ENCODE measurements around the gene EPB41L3.

The EPB41L3 gene

DNA sequence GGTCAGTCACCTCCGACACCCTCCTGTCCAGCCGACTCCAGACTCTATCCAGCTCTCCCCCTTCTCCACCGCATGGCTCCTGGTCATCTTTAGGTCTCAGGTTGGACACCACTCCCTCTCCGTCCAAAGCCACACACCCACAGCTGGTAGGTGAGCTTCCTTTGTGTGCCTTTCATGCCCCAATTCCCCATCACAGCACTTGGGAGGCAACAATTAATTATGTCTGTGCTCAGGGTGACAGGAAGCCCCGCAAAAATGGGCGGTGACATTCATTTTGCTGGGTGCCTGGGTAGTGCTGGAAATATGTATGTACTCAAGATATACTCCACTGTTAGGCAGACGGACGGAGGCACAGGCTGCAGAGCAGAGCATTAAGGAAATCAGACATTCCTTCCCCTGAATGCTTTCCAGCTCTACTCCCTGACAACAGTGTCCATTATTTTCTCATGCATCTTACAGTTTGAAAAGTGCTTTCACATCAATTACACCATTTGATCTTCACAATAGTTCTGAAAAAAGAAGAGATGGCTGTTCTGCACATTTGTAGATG, 13.1 kb downstream of the EPB41L3 start:
- H3K27me3 ChIP-seq (ENCODE audit: low read depth, low read length) = no peaks in the 10 kb centered on the region
- no peaks in the 10 kb centered on the region for H3K36me3 ChIP-seq (ENCODE audit: control insufficient read depth in 1 of 2, insufficient read depth in 2 of 2, low read length in 2 of 2)
- no peak overlapping the region for H3K4me3 ChIP-seq (ENCODE audit: low read depth in 1 of 2, low read length in 2 of 2)
- H3K9me3 ChIP-seq (ENCODE audit: control insufficient read depth in 1 of 2, low read length in 2 of 2) = no peaks in the 10 kb centered on the region
- no peak overlapping the region for H3K27ac ChIP-seq (ENCODE audit: low read length)
- peaks cover 0 to 5% of the 10 kb centered on the region in 2 donors for H3K4me1 ChIP-seq (ENCODE audit: control insufficient read depth in 1 of 2, insufficient read depth in 2 of 2, low read length in 2 of 2)

DNA sequence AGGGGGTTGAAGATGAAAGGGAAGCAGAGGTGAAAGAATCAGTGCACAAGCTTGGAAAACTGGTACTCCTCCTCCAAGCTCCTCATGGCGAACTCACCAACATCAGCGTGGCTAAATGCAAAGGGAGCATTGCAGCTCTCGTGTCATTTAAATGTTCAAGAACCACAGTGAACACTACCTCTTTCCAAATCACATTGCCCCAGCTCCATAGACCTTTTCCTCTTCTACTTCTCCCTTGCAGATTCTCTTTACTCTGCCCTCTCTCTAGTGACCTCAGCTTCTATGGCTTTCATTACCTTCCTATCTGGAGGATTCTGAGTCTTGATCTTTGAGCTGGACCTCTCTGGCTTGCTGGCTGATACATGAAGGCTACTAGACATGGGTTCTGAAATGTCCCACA, 14.3 kb downstream of the EPB41L3 start:
- no peaks in the 10 kb centered on the region for H3K27me3 ChIP-seq (ENCODE audit: low read depth, low read length)
- no peaks in the 10 kb centered on the region for H3K36me3 ChIP-seq (ENCODE audit: control insufficient read depth in 1 of 2, insufficient read depth in 2 of 2, low read length in 2 of 2)
- no peak overlapping the region for H3K4me3 ChIP-seq (ENCODE audit: low read depth in 1 of 2, low read length in 2 of 2)
- no peaks in the 10 kb centered on the region for H3K9me3 ChIP-seq (ENCODE audit: control insufficient read depth in 1 of 2, low read length in 2 of 2)
- peaks cover 0 to 5% of the 10 kb centered on the region in 2 donors for H3K4me1 ChIP-seq (ENCODE audit: control insufficient read depth in 1 of 2, insufficient read depth in 2 of 2, low read length in 2 of 2)
- H3K27ac ChIP-seq (ENCODE audit: low read length) = no peak overlapping the region

DNA sequence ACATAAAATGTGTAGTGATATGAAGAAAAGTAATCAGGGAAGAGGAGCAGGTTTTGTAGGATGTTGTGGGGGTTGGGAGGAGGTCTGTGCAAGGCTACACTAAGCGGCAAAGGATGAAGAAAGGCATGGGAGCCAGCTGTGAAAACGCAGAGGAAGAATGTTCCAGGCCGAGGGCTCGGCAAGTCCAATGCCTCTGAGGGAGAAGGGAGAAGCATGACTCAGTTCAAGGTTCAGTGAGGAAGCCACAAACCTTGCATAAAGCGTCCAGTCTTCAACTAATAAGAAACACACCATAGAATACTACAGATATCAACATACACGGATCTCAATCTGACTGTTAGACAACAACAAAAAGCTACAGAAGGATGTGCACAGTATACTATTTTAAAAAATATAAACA, 16.2 kb downstream of the EPB41L3 start:
- peaks cover 0 to 5% of the 10 kb centered on the region in 2 donors for H3K4me1 ChIP-seq (ENCODE audit: control insufficient read depth in 1 of 2, insufficient read depth in 2 of 2, low read length in 2 of 2)
- H3K27ac ChIP-seq (ENCODE audit: low read length) = no peak overlapping the region
- no peaks in the 10 kb centered on the region for H3K27me3 ChIP-seq (ENCODE audit: low read depth, low read length)
- no peak overlapping the region for H3K4me3 ChIP-seq (ENCODE audit: low read depth in 1 of 2, low read length in 2 of 2)
- H3K36me3 ChIP-seq (ENCODE audit: control insufficient read depth in 1 of 2, insufficient read depth in 2 of 2, low read length in 2 of 2) = no peaks in the 10 kb centered on the region
- H3K9me3 ChIP-seq (ENCODE audit: control insufficient read depth in 1 of 2, low read length in 2 of 2) = peaks cover 0 to 2% of the 10 kb centered on the region in 2 donors

DNA sequence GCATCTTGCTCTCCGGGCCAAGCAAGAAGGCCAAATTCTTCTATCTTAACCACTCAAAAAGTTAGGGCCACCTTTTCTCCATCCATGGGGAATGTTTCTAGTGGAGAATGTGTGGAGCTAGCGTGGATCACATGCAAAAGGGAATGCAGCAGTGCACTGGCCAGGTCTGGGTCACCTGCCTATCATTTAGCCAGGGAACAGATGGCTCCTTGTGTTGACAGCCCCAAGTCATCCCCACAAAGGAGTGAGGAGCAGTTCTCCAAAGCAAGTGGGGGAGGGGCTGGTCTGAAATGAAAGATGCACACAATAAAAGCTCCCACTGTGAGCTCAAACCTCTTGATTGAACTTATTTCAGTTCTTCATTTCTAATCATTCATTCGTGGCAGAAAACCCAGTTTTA, 19.1 kb downstream of the EPB41L3 start:
- Histone ChIP-seq H3K27me3 (ENCODE audit: low read depth, low read length) (no peaks in the 10 kb centered on the region), H3K36me3 (ENCODE audit: control insufficient read depth in 1 of 2, insufficient read depth in 2 of 2, low read length in 2 of 2) (no peaks in the 10 kb centered on the region), H3K4me3 (ENCODE audit: low read depth in 1 of 2, low read length in 2 of 2) (no peak overlapping the region), H3K27ac (ENCODE audit: low read length) (no peak overlapping the region), H3K4me1 (ENCODE audit: control insufficient read depth in 1 of 2, insufficient read depth in 2 of 2, low read length in 2 of 2) (peaks cover 0 to 4% of the 10 kb centered on the region in 2 donors), H3K9me3 (ENCODE audit: control insufficient read depth in 1 of 2, low read length in 2 of 2) (peaks cover 0 to 2% of the 10 kb centered on the region in 2 donors)

DNA sequence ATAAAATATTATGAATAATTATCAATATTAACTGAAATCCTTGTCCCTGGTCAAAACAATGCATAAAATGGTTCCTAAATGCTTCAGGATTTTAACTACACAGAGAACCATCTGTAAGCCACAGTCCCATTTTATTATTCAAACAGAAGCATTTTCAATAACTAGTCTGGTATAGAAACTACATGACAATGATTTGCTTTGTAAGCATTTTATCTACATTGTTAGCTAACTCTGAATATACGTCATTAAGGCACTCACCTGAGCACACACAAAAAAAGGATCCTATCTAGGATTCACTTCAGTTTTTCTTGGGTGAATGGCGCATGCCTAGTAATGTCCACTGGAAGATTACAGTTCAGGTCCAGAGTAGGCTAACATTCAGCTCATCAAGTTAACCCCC, 22.8 kb downstream of the EPB41L3 start:
- no peak overlapping the region for H3K27ac ChIP-seq (ENCODE audit: low read length)
- peaks cover 0 to 2% of the 10 kb centered on the region in 2 donors for H3K9me3 ChIP-seq (ENCODE audit: control insufficient read depth in 1 of 2, low read length in 2 of 2)
- H3K4me1 ChIP-seq (ENCODE audit: control insufficient read depth in 1 of 2, insufficient read depth in 2 of 2, low read length in 2 of 2) = peaks cover 6 to 24% of the 10 kb centered on the region in 2 donors
- H3K36me3 ChIP-seq (ENCODE audit: control insufficient read depth in 1 of 2, insufficient read depth in 2 of 2, low read length in 2 of 2) = no peaks in the 10 kb centered on the region
- H3K27me3 ChIP-seq (ENCODE audit: low read depth, low read length) = no peaks in the 10 kb centered on the region
- no peak overlapping the region for H3K4me3 ChIP-seq (ENCODE audit: low read depth in 1 of 2, low read length in 2 of 2)

DNA sequence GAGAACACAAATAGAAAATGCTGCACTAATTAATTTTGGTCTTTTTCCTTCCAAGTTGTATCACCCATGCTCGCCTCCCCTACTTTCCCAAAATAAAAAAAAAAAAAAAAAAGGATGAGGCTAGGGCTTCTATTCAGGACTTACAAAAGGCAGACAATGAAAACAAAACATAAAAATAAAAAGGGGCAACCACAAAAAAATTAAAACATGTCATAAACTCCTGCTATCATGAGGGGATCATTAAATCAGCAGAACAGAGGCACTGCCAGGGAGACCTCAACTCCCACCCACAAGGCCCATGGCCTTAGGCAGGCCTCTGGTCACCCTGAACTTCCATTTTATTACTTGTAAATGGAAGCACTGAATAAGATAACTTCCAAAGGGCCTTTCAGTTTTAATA, 23.3 kb downstream of the EPB41L3 start:
- no peaks in the 10 kb centered on the region for H3K27me3 ChIP-seq (ENCODE audit: low read depth, low read length)
- H3K9me3 ChIP-seq (ENCODE audit: control insufficient read depth in 1 of 2, low read length in 2 of 2) = peaks cover 0 to 2% of the 10 kb centered on the region in 2 donors
- no peaks in the 10 kb centered on the region for H3K36me3 ChIP-seq (ENCODE audit: control insufficient read depth in 1 of 2, insufficient read depth in 2 of 2, low read length in 2 of 2)
- H3K4me1 ChIP-seq (ENCODE audit: control insufficient read depth in 1 of 2, insufficient read depth in 2 of 2, low read length in 2 of 2) = peaks cover 9 to 24% of the 10 kb centered on the region in 2 donors
- no peak overlapping the region for H3K4me3 ChIP-seq (ENCODE audit: low read depth in 1 of 2, low read length in 2 of 2)
- no peak overlapping the region for H3K27ac ChIP-seq (ENCODE audit: low read length)

DNA sequence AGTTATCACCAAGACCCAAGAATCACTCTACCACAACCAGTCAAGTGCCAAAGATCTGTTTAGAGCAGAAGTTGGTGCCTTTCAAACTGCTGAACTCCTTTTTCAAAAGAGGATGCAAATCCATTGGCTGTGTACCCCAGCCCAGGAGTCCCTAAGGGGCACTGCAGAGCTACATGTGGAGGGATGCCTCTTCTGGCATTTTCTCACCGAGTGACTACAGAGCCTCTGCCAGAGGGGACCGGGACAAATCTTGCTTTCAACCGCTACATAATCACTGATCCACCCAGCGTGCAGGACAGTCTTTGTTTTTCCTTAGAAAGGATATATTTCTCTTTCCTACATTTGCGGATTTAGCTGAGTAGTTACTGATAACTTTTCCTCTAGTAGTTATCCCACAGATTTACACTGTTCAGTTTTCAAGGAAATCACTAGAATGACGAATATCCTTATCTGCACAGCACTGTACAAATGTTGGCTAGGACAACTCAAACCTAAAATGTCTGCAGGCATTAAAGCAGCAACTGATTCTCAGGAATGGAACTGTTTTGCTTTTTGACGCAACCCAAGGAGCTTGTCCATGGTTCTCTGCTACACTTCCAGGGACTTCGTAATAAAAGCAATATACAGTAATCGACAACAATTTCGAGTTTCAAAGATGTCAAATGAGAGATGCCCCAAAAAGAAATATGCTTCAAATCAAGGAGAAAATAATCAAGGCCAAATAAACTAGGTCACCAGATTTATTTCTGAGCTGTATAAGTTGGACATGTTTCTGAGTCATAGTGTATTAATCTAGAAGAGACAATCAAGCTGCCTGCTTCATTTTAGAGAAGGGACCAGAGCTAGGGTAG, 24.1 kb downstream of the EPB41L3 start:
- peaks cover 10 to 25% of the 10 kb centered on the region in 2 donors for H3K4me1 ChIP-seq (ENCODE audit: control insufficient read depth in 1 of 2, insufficient read depth in 2 of 2, low read length in 2 of 2)
- peak overlapping the region in 1 of 2 donors; percentile 9 for H3K4me3 ChIP-seq (ENCODE audit: low read depth in 1 of 2, low read length in 2 of 2)
- H3K27ac ChIP-seq (ENCODE audit: low read length) = no peak overlapping the region

DNA sequence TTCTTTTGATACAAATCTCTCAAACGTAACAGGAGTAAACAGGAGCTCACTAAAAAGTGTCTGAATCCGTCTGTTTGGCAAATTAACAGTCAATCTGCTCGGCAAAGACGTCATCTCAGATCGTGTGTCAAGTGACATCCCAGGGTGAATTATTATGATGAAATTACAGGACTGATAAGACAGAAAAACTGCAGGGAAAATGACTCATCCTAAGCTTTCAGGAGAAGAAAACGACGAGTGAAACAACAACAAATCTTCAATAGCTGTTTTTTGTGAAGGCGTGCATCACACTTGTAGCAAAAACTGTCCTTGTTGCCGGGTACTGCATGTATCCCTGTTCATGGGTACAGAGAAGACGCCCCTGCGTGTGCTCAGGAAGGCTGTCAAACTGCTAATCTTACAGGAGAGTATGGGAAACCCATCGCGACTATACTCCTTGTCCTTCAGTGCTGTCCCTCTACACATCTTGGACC, 24.9 kb downstream of the EPB41L3 start:
- H3K36me3 ChIP-seq (ENCODE audit: control insufficient read depth in 1 of 2, insufficient read depth in 2 of 2, low read length in 2 of 2) = no peaks in the 10 kb centered on the region
- H3K4me3 ChIP-seq (ENCODE audit: low read depth in 1 of 2, low read length in 2 of 2) = no peak overlapping the region
- no peaks in the 10 kb centered on the region for H3K9me3 ChIP-seq (ENCODE audit: control insufficient read depth in 1 of 2, low read length in 2 of 2)
- H3K27ac ChIP-seq (ENCODE audit: low read length) = no peak overlapping the region
- H3K27me3 ChIP-seq (ENCODE audit: low read depth, low read length) = no peaks in the 10 kb centered on the region
- peaks cover 10 to 32% of the 10 kb centered on the region in 2 donors for H3K4me1 ChIP-seq (ENCODE audit: control insufficient read depth in 1 of 2, insufficient read depth in 2 of 2, low read length in 2 of 2)

More for the DNA sequence above, 24.1 kb downstream of the EPB41L3 start:
- Histone ChIP-seq H3K36me3 (ENCODE audit: control insufficient read depth in 1 of 2, insufficient read depth in 2 of 2, low read length in 2 of 2) (no peaks in the 10 kb centered on the region), H3K27me3 (ENCODE audit: low read depth, low read length) (no peaks in the 10 kb centered on the region), H3K9me3 (ENCODE audit: control insufficient read depth in 1 of 2, low read length in 2 of 2) (peaks cover 0 to 2% of the 10 kb centered on the region in 2 donors)

DNA sequence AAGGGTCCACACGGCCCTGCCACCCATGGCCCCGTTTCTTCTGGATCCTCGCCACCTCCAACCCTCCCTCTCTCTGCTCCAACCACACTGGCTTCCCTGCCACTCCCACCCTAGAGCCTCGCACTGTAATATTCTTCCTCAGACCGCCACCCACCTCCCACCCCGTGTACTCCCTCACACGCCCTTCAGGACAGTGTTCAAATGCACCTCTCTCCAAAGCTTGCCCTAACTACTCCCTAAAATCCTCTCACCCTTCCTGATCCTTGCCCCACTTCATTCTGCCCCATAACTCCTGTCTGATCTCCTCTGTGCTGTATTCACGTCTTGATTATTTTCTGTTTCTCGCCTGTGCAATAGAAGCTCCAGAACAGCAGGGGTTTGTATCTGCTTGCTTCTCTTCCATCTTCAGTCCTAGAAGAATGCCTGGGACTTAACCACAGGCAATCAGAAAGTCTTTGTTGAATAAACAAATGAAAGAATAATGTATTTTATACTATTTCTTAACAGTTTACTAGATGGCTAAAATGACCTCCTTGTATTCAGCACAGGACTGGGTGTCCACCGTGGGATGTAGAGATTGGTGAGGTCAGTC, 25.5 kb downstream of the EPB41L3 start:
- Histone ChIP-seq H3K4me1 (ENCODE audit: control insufficient read depth in 1 of 2, insufficient read depth in 2 of 2, low read length in 2 of 2) (peaks cover 10 to 32% of the 10 kb centered on the region in 2 donors), H3K27ac (ENCODE audit: low read length) (no peak overlapping the region), H3K4me3 (ENCODE audit: low read depth in 1 of 2, low read length in 2 of 2) (no peak overlapping the region), H3K36me3 (ENCODE audit: control insufficient read depth in 1 of 2, insufficient read depth in 2 of 2, low read length in 2 of 2) (no peaks in the 10 kb centered on the region), H3K9me3 (ENCODE audit: control insufficient read depth in 1 of 2, low read length in 2 of 2) (no peaks in the 10 kb centered on the region), H3K27me3 (ENCODE audit: low read depth, low read length) (no peaks in the 10 kb centered on the region)

DNA sequence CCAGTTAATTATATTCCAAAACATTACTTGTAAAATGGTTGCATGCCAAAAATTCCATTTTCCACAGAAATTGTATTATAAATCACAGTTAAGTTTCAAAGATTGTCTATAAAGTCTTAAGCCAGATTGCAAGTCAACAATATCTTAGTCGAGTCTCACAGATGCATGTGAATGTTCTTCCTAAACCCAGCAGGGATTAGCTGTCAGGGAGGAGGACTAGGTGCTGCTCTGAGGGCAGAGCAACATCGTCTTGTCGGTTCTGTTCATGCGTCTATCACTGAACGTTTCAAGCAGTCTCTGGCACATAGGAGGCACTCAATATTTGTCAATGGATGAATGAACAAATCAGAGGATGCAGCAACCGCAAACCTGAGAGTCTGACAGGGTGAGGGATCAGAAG, 27.0 kb downstream of the EPB41L3 start:
- no peaks in the 10 kb centered on the region for H3K27me3 ChIP-seq (ENCODE audit: low read depth, low read length)
- no peaks in the 10 kb centered on the region for H3K36me3 ChIP-seq (ENCODE audit: control insufficient read depth in 1 of 2, insufficient read depth in 2 of 2, low read length in 2 of 2)
- no peak overlapping the region for H3K27ac ChIP-seq (ENCODE audit: low read length)
- no peak overlapping the region for H3K4me3 ChIP-seq (ENCODE audit: low read depth in 1 of 2, low read length in 2 of 2)
- H3K4me1 ChIP-seq (ENCODE audit: control insufficient read depth in 1 of 2, insufficient read depth in 2 of 2, low read length in 2 of 2) = peaks cover 10 to 32% of the 10 kb centered on the region in 2 donors
- H3K9me3 ChIP-seq (ENCODE audit: control insufficient read depth in 1 of 2, low read length in 2 of 2) = no peaks in the 10 kb centered on the region

DNA sequence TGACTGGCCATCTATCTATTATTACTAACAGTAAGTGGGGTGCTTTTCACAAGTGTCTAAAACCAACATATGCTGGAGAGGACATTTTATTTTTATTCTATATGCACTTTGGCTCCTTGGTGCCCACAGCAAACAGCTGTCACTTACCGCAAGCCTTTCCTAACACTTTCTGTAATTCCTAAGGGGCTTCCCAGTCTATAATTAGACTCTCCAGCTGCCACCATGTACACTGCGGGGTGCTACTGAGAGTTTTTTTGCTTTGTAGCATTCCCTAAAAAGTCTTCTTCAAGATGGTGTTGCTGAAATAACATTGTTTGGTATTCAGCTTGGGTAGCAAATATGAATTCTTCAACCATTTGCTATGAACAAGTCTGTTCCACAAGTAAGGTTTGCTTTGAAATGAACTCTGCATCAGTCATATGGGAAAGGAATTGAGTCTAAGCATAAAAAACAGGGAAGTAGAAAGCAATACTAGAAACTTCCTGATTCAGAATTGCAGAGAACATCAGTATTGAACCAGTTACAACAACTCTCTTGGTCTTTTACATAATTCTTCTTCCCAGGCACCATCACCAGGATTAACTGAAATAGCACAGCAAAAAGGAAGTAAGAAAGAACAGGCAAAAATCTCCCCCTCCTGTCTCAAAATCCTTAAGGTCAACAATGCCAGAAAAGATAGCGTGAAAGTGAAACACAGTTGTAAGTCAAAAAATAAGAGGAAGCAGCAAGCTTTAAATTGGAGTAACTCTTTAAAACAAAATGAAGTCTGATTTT, 28.6 kb downstream of the EPB41L3 start:
- H3K36me3 ChIP-seq (ENCODE audit: control insufficient read depth in 1 of 2, insufficient read depth in 2 of 2, low read length in 2 of 2) = no peaks in the 10 kb centered on the region
- H3K4me1 ChIP-seq (ENCODE audit: control insufficient read depth in 1 of 2, insufficient read depth in 2 of 2, low read length in 2 of 2) = peaks cover 10 to 28% of the 10 kb centered on the region in 2 donors
- H3K27ac ChIP-seq (ENCODE audit: low read length) = peak overlapping the region; percentile 40
- no peaks in the 10 kb centered on the region for H3K9me3 ChIP-seq (ENCODE audit: control insufficient read depth in 1 of 2, low read length in 2 of 2)
- no peak overlapping the region for H3K4me3 ChIP-seq (ENCODE audit: low read depth in 1 of 2, low read length in 2 of 2)
- no peaks in the 10 kb centered on the region for H3K27me3 ChIP-seq (ENCODE audit: low read depth, low read length)
